Keratinocyte (primary cell): ENCODE results near the gene SENP7. TPM values are rescaled to one million over a fixed set of nuclear protein-coding genes. Genes with fewer than 3 reads are reported as not detected.
"Not testable (repeated sequence)": the region's sequence is repeated elsewhere in the genome, so short reads cannot be mapped to it uniquely, and the experiment has no call there.

ENCODE experiments used
- DNase-seq: peaks from one replicate; pipeline ENCODE4 v3.0.0-alpha.2; 2011; ENCODE audit warnings: low read depth, missing footprints, low spot score
- FAIRE-seq: peaks from 2 replicates; lab custom pipeline; 2011; peaks lifted over from hg19 to GRCh38; lab: Jason Lieb, UNC
- H2AFZ ChIP-seq: 2 replicates; pipeline ENCODE4 v1.6.0; 2012; ENCODE audit warnings: low read length, control low read depth, inconsistent platforms; ENCODE audit not compliant: control insufficient read depth
- H3K27ac ChIP-seq: 2 replicates; pipeline ENCODE4 v1.5.1; 2011; ENCODE audit warnings: low read length; ENCODE audit not compliant: control insufficient read depth, insufficient read depth
- H3K27me3 ChIP-seq: 3 replicates; pipeline ENCODE4 v1.6.0; 2011; ENCODE audit warnings: low read length; ENCODE audit not compliant: control insufficient read depth, insufficient read depth; ENCODE audit errors: extremely low read depth
- H3K36me3 ChIP-seq, 2 experiments: 2 replicates in 1 of 2; 3 replicates in 1 of 2; pipeline ENCODE4 v1.5.1; 2011; ENCODE audit warnings: low read length in 2 of 2, mild to moderate bottlenecking in 1 of 2; ENCODE audit not compliant: control insufficient read depth in 2 of 2, insufficient read depth in 2 of 2; ENCODE audit errors: extremely low read depth in 1 of 2
- H3K4me1 ChIP-seq: 3 replicates; pipeline ENCODE4 v1.5.1; 2011; ENCODE audit warnings: low read length; ENCODE audit not compliant: control insufficient read depth, insufficient read depth; ENCODE audit errors: extremely low read depth
- H3K4me2 ChIP-seq: 3 replicates; pipeline ENCODE4 v1.6.0; 2011; ENCODE audit warnings: low read depth, low read length; ENCODE audit not compliant: control insufficient read depth, insufficient read depth; ENCODE audit errors: extremely low read depth
- H3K4me3 ChIP-seq, 3 experiments: fragments of 200-600 bp in 1 of 3; sonication (generic) in 1 of 3; 2 replicates in 2 of 3; 3 replicates in 1 of 3; pipeline ENCODE4 v1.5.1; 2011 to 2016; ENCODE audit warnings: low read length in 3 of 3, mild to moderate bottlenecking in 3 of 3, control low read depth in 2 of 3, inconsistent platforms in 1 of 3, low read depth in 1 of 3, mixed read lengths in 1 of 3, mixed run types in 1 of 3, moderate library complexity in 1 of 3; ENCODE audit not compliant: control insufficient read depth in 2 of 3, insufficient read depth in 2 of 3; ENCODE audit errors: extremely low read depth in 1 of 3
- H3K79me2 ChIP-seq: 2 replicates; pipeline ENCODE4 v1.6.0; 2012; ENCODE audit warnings: low read length; ENCODE audit not compliant: control insufficient read depth, insufficient read depth
- H3K9ac ChIP-seq: 3 replicates; pipeline ENCODE4 v1.6.0; 2011; ENCODE audit warnings: low read length; ENCODE audit not compliant: control insufficient read depth, insufficient read depth; ENCODE audit errors: extremely low read depth
- H3K9me1 ChIP-seq: 3 replicates; pipeline ENCODE4 v1.6.0; 2011; ENCODE audit warnings: low read length; ENCODE audit not compliant: control insufficient read depth, insufficient read depth; ENCODE audit errors: extremely low read depth
- H3K9me3 ChIP-seq: 2 replicates; pipeline ENCODE4 v1.5.1; 2012; ENCODE audit warnings: low read depth, low read length; ENCODE audit not compliant: control insufficient read depth
- H4K20me1 ChIP-seq: 3 replicates; pipeline ENCODE4 v1.6.0; 2011; ENCODE audit warnings: low read length; ENCODE audit not compliant: control insufficient read depth, insufficient read depth; ENCODE audit errors: extremely low read depth
- CTCF ChIP-seq, 3 experiments: IDR thresholded peaks in 1 of 3; conservative IDR thresholded peaks in 1 of 3; optimal IDR thresholded peaks in 1 of 3; 2 replicates in 2 of 3; 3 replicates in 1 of 3; pipeline versions ENCODE3 to v1.5.1; 2011; ENCODE audit warnings: low read length in 3 of 3, mild to moderate bottlenecking in 3 of 3, moderate library complexity in 2 of 3, control low read depth in 1 of 3, inconsistent platforms in 1 of 3; ENCODE audit not compliant: insufficient read depth in 2 of 3; ENCODE audit errors: extremely low read depth in 1 of 3
- EZH2 ChIP-seq: IDR thresholded peaks from one replicate; pipeline ENCODE4 v1.6.1; 2012; ENCODE audit warnings: inconsistent platforms, mild to moderate bottlenecking, low read length, moderate library complexity
- dilution Hi-C: fragments of 300-500 bp; cut with MboI; formaldehyde crosslinking; loops from one replicate; pipeline ENCODE4 v1.7.0; 2020; ENCODE audit warnings: low sequenced_read_pairs; ENCODE audit not compliant: extremely low pct_ligation_motif_present
- polyA plus RNA-seq, 5 experiments: library from polyadenylated mRNA; depleted of rRNA in 3 of 5; stranded (reverse) in 3 of 5; stranded (forward) in 1 of 5; unstranded in 1 of 5; fragments of >200 nt; gene quantifications; 1 replicate in 1 of 5; 2 replicates in 3 of 5; 3 replicates in 1 of 5; pipeline versions ENCODE4 v1.2.1 to v1.2.3, GENCODE V29; 2011 to 2012; ENCODE audit warnings: missing spikeins in 2 of 5, low read depth in 1 of 5, low replicate concordance in 1 of 5

The SENP7 gene
- polyA plus RNA-seq, 1 donor (not counting 4 experiments of a cell fraction or from before 2014, with no cell fraction given): 7.4 TPM

- H3K4me1 ChIP-seq, H3K27ac ChIP-seq, H2AFZ ChIP-seq, H3K36me3 ChIP-seq, dilution Hi-C loops, H3K27me3 ChIP-seq, FAIRE-seq, H3K4me2 ChIP-seq, H3K9me3 ChIP-seq, H3K79me2 ChIP-seq, H3K9me1 ChIP-seq, H3K4me3 ChIP-seq, H3K9ac ChIP-seq, H4K20me1 ChIP-seq, DNase-seq: not testable (repeated sequence)
Measured at GRCh38 chr3:101468676-101469075, 44.3 kb downstream of the SENP7 start.

GRCh38 chr3:101467310-101467663, 45.7 kb downstream of the SENP7 start:
- FAIRE-seq, H3K27me3 ChIP-seq, dilution Hi-C loops, H3K27ac ChIP-seq, H3K9me3 ChIP-seq, H3K4me2 ChIP-seq, H4K20me1 ChIP-seq, H3K9ac ChIP-seq, H3K4me3 ChIP-seq, H3K4me1 ChIP-seq, H2AFZ ChIP-seq, DNase-seq, H3K36me3 ChIP-seq, H3K79me2 ChIP-seq, H3K9me1 ChIP-seq: not testable (repeated sequence)

- FAIRE-seq: no peak
- dilution Hi-C loops: no loop called here
- Histone ChIP-seq H3K4me3 (no peak overlapping the region), H3K9ac (no peak overlapping the region), H4K20me1 (no peaks in the 10 kb centered on the region), H3K27me3 (no peaks in the 10 kb centered on the region), H3K79me2 (peaks cover 4% of the 10 kb centered on the region), H2AFZ (no peak overlapping the region), H3K4me2 (no peak overlapping the region), H3K27ac (no peak overlapping the region), H3K9me3 (no peaks in the 10 kb centered on the region), H3K9me1 (no peaks in the 10 kb centered on the region), H3K4me1 (no peaks in the 10 kb centered on the region), H3K36me3 (no peaks in the 10 kb centered on the region)
- DNase-seq: no peak
- TF ChIP-seq CTCF (optimal IDR thresholded peaks at IDR 0.05 in 1 of 3, IDR thresholded peaks at IDR 0.05 in 1 of 3, conservative IDR thresholded peaks at IDR 0.05 in 1 of 3; ENCODE audit: extremely low read depth in 1 of 3, insufficient read depth in 2 of 3, low read length in 3 of 3) (no peak), EZH2 (no peak)
Measured at GRCh38 chr3:101466465-101467309, 46.3 kb downstream of the SENP7 start.
